IgD-negative memory B cell (primary cell): ENCODE data around the gene NAPEPLD. TPM values are rescaled to one million over a fixed set of nuclear protein-coding genes. Genes with fewer than 3 reads are reported as not detected.
"Not testable (repeated sequence)": the region's sequence is repeated elsewhere in the genome, so short reads cannot be mapped to it uniquely, and the experiment has no call there.

Experiments used
- H3K27ac Mint-ChIP-seq, 3 donors: one replicate each; pipeline ENCODE4 v1.8.0; 2020 to 2022; ENCODE audit warnings: mild to moderate bottlenecking in 3 of 3, mixed read lengths in 3 of 3, moderate library complexity in 1 of 3
- H3K27me3 Mint-ChIP-seq: one replicate; pipeline ENCODE4 v1.8.0; 2021; ENCODE audit warnings: mixed read lengths
- H3K36me3 Mint-ChIP-seq: one replicate; pipeline ENCODE4 v1.8.0; 2020; ENCODE audit warnings: mild to moderate bottlenecking, mixed read lengths
- H3K4me1 Mint-ChIP-seq, 3 donors: one replicate each; pipeline ENCODE4 v1.8.0; 2020 to 2022; ENCODE audit warnings: mixed read lengths in 3 of 3, mild to moderate bottlenecking in 1 of 3
- H3K4me3 Mint-ChIP-seq, 4 donors: one replicate each; pipeline ENCODE4 v1.8.0; 2020 to 2022; ENCODE audit warnings: mild to moderate bottlenecking in 4 of 4, mixed read lengths in 4 of 4, moderate library complexity in 3 of 4
- H3K9me3 Mint-ChIP-seq, 3 donors: one replicate each; pipeline ENCODE4 v1.8.0; 2020 to 2021; ENCODE audit warnings: mixed read lengths in 3 of 3, mild to moderate bottlenecking in 1 of 3
- polyA plus RNA-seq: library from polyadenylated mRNA; unstranded; fragments of 300-500 nt; fragmentation: Illumina TruSeq; gene quantifications from one replicate; pipeline ENCODE4 v1.2.3, GENCODE V29; 2021

Gene NAPEPLD
- polyA plus RNA-seq, 1 donor from 2014 or later, result 8.0 TPM

GRCh38 chr7:103129702-103130549 lies 19.0 kb downstream of the NAPEPLD start:
- Mint-ChIP-seq H3K36me3 (peaks cover 11% of the 10 kb centered on the region), H3K27me3 (no peaks in the 10 kb centered on the region), H3K27ac (peak overlapping the region in 1 of 3 donors; percentile 1), H3K4me3 (no peak overlapping the region), H3K4me1 (peaks cover 4 to 9% (median 4%) of the 10 kb centered on the region in 3 donors), H3K9me3 (peaks cover 0 to 2% (median 0%) of the 10 kb centered on the region in 3 donors)

GRCh38 chr7:103127006-103127405 lies 21.9 kb downstream of the NAPEPLD start:
- peaks cover 10% of the 10 kb centered on the region for H3K36me3 Mint-ChIP-seq
- H3K4me1 Mint-ChIP-seq, result peaks cover 4% of the 10 kb centered on the region in 3 donors
- peak overlapping the region in 1 of 3 donors; percentile 14 for H3K27ac Mint-ChIP-seq
- H3K9me3 Mint-ChIP-seq, result no peaks in the 10 kb centered on the region
- no peaks in the 10 kb centered on the region for H3K27me3 Mint-ChIP-seq
- no peak overlapping the region for H3K4me3 Mint-ChIP-seq

GRCh38 chr7:103124429-103124979 lies 24.4 kb downstream of the NAPEPLD start:
- Mint-ChIP-seq H3K4me3 (no peak overlapping the region), H3K4me1 (peaks cover 0 to 3% (median 0%) of the 10 kb centered on the region in 3 donors), H3K27me3 (no peaks in the 10 kb centered on the region), H3K27ac (no peak overlapping the region), H3K36me3 (peaks cover 9% of the 10 kb centered on the region), H3K9me3 (no peaks in the 10 kb centered on the region)

- H3K36me3 Mint-ChIP-seq, result peaks cover 7% of the 10 kb centered on the region
Measured at GRCh38 chr7:103123529-103123928, 25.4 kb downstream of the NAPEPLD start.

GRCh38 chr7:103121641-103122040 lies 27.3 kb downstream of the NAPEPLD start:
- Mint-ChIP-seq H3K27ac (no peak overlapping the region), H3K27me3 (no peaks in the 10 kb centered on the region), H3K9me3 (no peaks in the 10 kb centered on the region), H3K36me3 (peaks cover 5% of the 10 kb centered on the region), H3K4me3 (no peak overlapping the region), H3K4me1 (peaks cover 0 to 3% (median 0%) of the 10 kb centered on the region in 3 donors)

More at GRCh38 chr7:103123529-103123928, 25.4 kb downstream of the NAPEPLD start:
- H3K4me3 Mint-ChIP-seq, result no peak overlapping the region
- peaks cover 0 to 3% (median 0%) of the 10 kb centered on the region in 3 donors for H3K4me1 Mint-ChIP-seq
- H3K27ac Mint-ChIP-seq, result no peak overlapping the region
- H3K9me3 Mint-ChIP-seq, result no peaks in the 10 kb centered on the region
- H3K27me3 Mint-ChIP-seq, result no peaks in the 10 kb centered on the region

- no peak overlapping the region for H3K4me3 Mint-ChIP-seq
- H3K9me3 Mint-ChIP-seq, result no peaks in the 10 kb centered on the region
- no peaks in the 10 kb centered on the region for H3K27me3 Mint-ChIP-seq
- H3K36me3 Mint-ChIP-seq, result peaks cover 5% of the 10 kb centered on the region
- H3K4me1 Mint-ChIP-seq, result peaks cover 0 to 2% (median 0%) of the 10 kb centered on the region in 3 donors
- H3K27ac Mint-ChIP-seq, result no peak overlapping the region
Measured at GRCh38 chr7:103120362-103120761, 28.5 kb downstream of the NAPEPLD start.

- Mint-ChIP-seq H3K36me3 (peaks cover 9% of the 10 kb centered on the region), H3K4me3 (no peak overlapping the region), H3K4me1 (peaks cover 0 to 2% (median 0%) of the 10 kb centered on the region in 3 donors), H3K9me3 (no peaks in the 10 kb centered on the region), H3K27ac (no peak overlapping the region), H3K27me3 (no peaks in the 10 kb centered on the region)
Measured at GRCh38 chr7:103119791-103120291, 29.1 kb downstream of the NAPEPLD start.

- Mint-ChIP-seq H3K36me3 (peaks cover 12% of the 10 kb centered on the region), H3K27ac (no peak overlapping the region), H3K27me3 (no peaks in the 10 kb centered on the region), H3K4me1 (peaks cover 0 to 2% (median 0%) of the 10 kb centered on the region in 3 donors), H3K9me3 (no peaks in the 10 kb centered on the region), H3K4me3 (no peak overlapping the region)
Measured at GRCh38 chr7:103117465-103117864, 31.4 kb downstream of the NAPEPLD start.

GRCh38 chr7:103116991-103117390 lies 31.9 kb downstream of the NAPEPLD start:
- Mint-ChIP-seq H3K9me3 (no peaks in the 10 kb centered on the region), H3K27me3 (no peaks in the 10 kb centered on the region), H3K27ac (no peak overlapping the region), H3K4me1 (peaks cover 0 to 2% (median 0%) of the 10 kb centered on the region in 3 donors), H3K4me3 (no peak overlapping the region), H3K36me3 (peaks cover 14% of the 10 kb centered on the region)

GRCh38 chr7:103116511-103116910 lies 32.4 kb downstream of the NAPEPLD start:
- Mint-ChIP-seq H3K27ac (no peak overlapping the region), H3K4me3 (no peak overlapping the region), H3K36me3 (peaks cover 15% of the 10 kb centered on the region), H3K4me1 (peaks cover 0 to under 1% (median 0%) of the 10 kb centered on the region in 3 donors), H3K9me3 (peaks cover 0 to 2% (median 0%) of the 10 kb centered on the region in 3 donors), H3K27me3 (no peaks in the 10 kb centered on the region)

GRCh38 chr7:103115771-103116170 lies 33.1 kb downstream of the NAPEPLD start:
- Mint-ChIP-seq H3K27me3 (no peaks in the 10 kb centered on the region), H3K4me3 (no peak overlapping the region), H3K36me3 (peaks cover 15% of the 10 kb centered on the region), H3K27ac (no peak overlapping the region), H3K4me1 (peaks cover 0 to 1% (median 0%) of the 10 kb centered on the region in 3 donors), H3K9me3 (peaks cover 0 to 4% (median 0%) of the 10 kb centered on the region in 3 donors)

- H3K27me3 Mint-ChIP-seq, result no peaks in the 10 kb centered on the region
- H3K4me1 Mint-ChIP-seq, result peaks cover 0 to 1% (median 0%) of the 10 kb centered on the region in 3 donors
- H3K9me3 Mint-ChIP-seq, result peaks cover 0 to 5% (median 2%) of the 10 kb centered on the region in 3 donors
- no peak overlapping the region for H3K4me3 Mint-ChIP-seq
- H3K27ac Mint-ChIP-seq, result no peak overlapping the region
- H3K36me3 Mint-ChIP-seq, result peaks cover 17% of the 10 kb centered on the region
Measured at GRCh38 chr7:103114576-103115008, 34.3 kb downstream of the NAPEPLD start.

- Mint-ChIP-seq H3K4me1 (peaks cover 0 to 3% (median 3%) of the 10 kb centered on the region in 3 donors), H3K4me3 (no peak overlapping the region), H3K27me3 (no peaks in the 10 kb centered on the region), H3K36me3 (peaks cover 20% of the 10 kb centered on the region), H3K9me3 (peaks cover 2 to 6% (median 5%) of the 10 kb centered on the region in 3 donors), H3K27ac (no peak overlapping the region)
Measured at GRCh38 chr7:103113164-103113563, 35.7 kb downstream of the NAPEPLD start.

- H3K36me3 Mint-ChIP-seq, H3K9me3 Mint-ChIP-seq, H3K27me3 Mint-ChIP-seq, H3K27ac Mint-ChIP-seq, H3K4me1 Mint-ChIP-seq, H3K4me3 Mint-ChIP-seq: not testable (repeated sequence)
Measured at GRCh38 chr7:103106703-103107070, 42.2 kb downstream of the NAPEPLD start.

GRCh38 chr7:103106005-103106702 lies 42.7 kb downstream of the NAPEPLD start:
- H3K4me1 Mint-ChIP-seq, result peaks cover 0 to 4% (median 2%) of the 10 kb centered on the region in 3 donors
- H3K27me3 Mint-ChIP-seq, result no peaks in the 10 kb centered on the region
- no peak overlapping the region for H3K4me3 Mint-ChIP-seq
- H3K36me3 Mint-ChIP-seq, result peaks cover 5% of the 10 kb centered on the region
- H3K9me3 Mint-ChIP-seq, result peaks cover 2 to 6% (median 3%) of the 10 kb centered on the region in 3 donors
- no peak overlapping the region for H3K27ac Mint-ChIP-seq
